GM12878 (cell line): ENCODE results near the gene CYYR1. TPM values are rescaled to one million over a fixed set of nuclear protein-coding genes. Genes with fewer than 3 reads are reported as not detected.

Experiments
- ATAC-seq: fragments of 200-7000 bp; cut with Tn5 transposase; 3 replicates; pipeline ENCODE4 v1.9.1; 2020; ENCODE audit warnings: mild to moderate bottlenecking, moderate library complexity
- BruUV-seq: library from RNA; stranded (reverse); fragments of 400-500 nt; replicated peaks from 2 replicates; lab custom pipeline; 2021; lab: Mats Ljungman, UMichigan
- CTCF ChIA-PET: fragments of 300-600 bp; sonication (Branson Sonifier 250); formaldehyde crosslinking; extraction: SDS; loops from one replicate; lab custom pipeline; 2021; ENCODE audit warnings: inconsistent platforms; lab: Yijun Ruan, JAX
- POLR2A ChIA-PET: fragments of 350-600 bp; formaldehyde crosslinking; extraction: SDS; loops from one replicate; lab custom pipeline; 2021; ENCODE audit warnings: inconsistent platforms; lab: Charles Lee
- RAD21 ChIA-PET: fragments of 300-600 bp; sonication (Branson Sonifier 250); formaldehyde crosslinking; loops from one replicate; lab custom pipeline; 2023; ENCODE audit warnings: antibody characterized with exemption; ENCODE audit not compliant: unreplicated experiment; lab: Charles Lee
- SMC1A ChIA-PET: fragments of 300-600 bp; sonication (Branson Sonifier 250); formaldehyde crosslinking; loops from one replicate; lab custom pipeline; 2023; ENCODE audit not compliant: unreplicated experiment, uncharacterized antibody; lab: Charles Lee
- DNase-seq: peaks from one replicate; pipeline ENCODE4 v3.0.0-alpha.2; 2011; ENCODE audit warnings: low read depth, low spot score
- FAIRE-seq: peaks from 3 replicates; lab custom pipeline; 2011; peaks lifted over from hg19 to GRCh38; lab: Jason Lieb, UNC
- H2AFZ ChIP-seq: 2 replicates; pipeline ENCODE4 v1.6.0; 2011; ENCODE audit warnings: low read depth, low read length, control low read depth; ENCODE audit not compliant: control insufficient read depth
- H3K27ac ChIP-seq: 2 replicates; pipeline ENCODE4 v1.5.1; 2011; ENCODE audit warnings: control low read depth; ENCODE audit not compliant: control insufficient read depth, insufficient read depth
- H3K27me3 ChIP-seq, 2 experiments: replicated peaks in 1 of 2; 2 replicates each; pipeline versions ENCODE4 v1.6.0 to v1.6.1; 2011; ENCODE audit warnings: low read length in 1 of 2; ENCODE audit not compliant: control insufficient read depth in 2 of 2, insufficient read depth in 2 of 2
- H3K36me3 ChIP-seq, 2 experiments: 2 replicates each; pipeline ENCODE4 v1.5.1; 2011; ENCODE audit warnings: low read length in 1 of 2; ENCODE audit not compliant: control insufficient read depth in 2 of 2, insufficient read depth in 2 of 2
- H3K4me1 ChIP-seq: 2 replicates; pipeline ENCODE4 v1.6.1; 2011; ENCODE audit warnings: mild to moderate bottlenecking, low read length, moderate library complexity, mixed read lengths; ENCODE audit not compliant: control insufficient read depth, insufficient read depth
- H3K4me2 ChIP-seq: 2 replicates; pipeline ENCODE4 v1.6.0; 2011; ENCODE audit warnings: control low read depth; ENCODE audit not compliant: control insufficient read depth, insufficient read depth
- H3K4me3 ChIP-seq: fragments of 200-600 bp; sonication (generic); 2 replicates; pipeline ENCODE4 v1.5.1; 2016
- H3K79me2 ChIP-seq: 2 replicates; pipeline ENCODE4 v1.6.0; 2011; ENCODE audit warnings: low read length; ENCODE audit not compliant: control insufficient read depth, insufficient read depth
- H3K9ac ChIP-seq: 2 replicates; pipeline ENCODE4 v1.8.0; 2011; ENCODE audit warnings: low read length, control low read depth, mixed read lengths; ENCODE audit not compliant: control insufficient read depth, insufficient read depth
- H3K9me3 ChIP-seq: replicated peaks from 3 replicates; pipeline ENCODE4 v1.5.1; 2011; ENCODE audit warnings: mild to moderate bottlenecking, low read length; ENCODE audit not compliant: control insufficient read depth, insufficient read depth
- H4K20me1 ChIP-seq: 2 replicates; pipeline ENCODE4 v1.6.0; 2011; ENCODE audit not compliant: control insufficient read depth, insufficient read depth
- BCL11A ChIP-seq: IDR thresholded peaks from 2 replicates; pipeline ENCODE4 v1.6.1; 2011; ENCODE audit warnings: low read depth, low read length
- ESRRA ChIP-seq: IDR thresholded peaks from 2 replicates; pipeline ENCODE4 v1.6.1; 2012; ENCODE audit warnings: mild to moderate bottlenecking, low read length, improper control_type of control experiment
- NFIC ChIP-seq: IDR thresholded peaks from 2 replicates; pipeline ENCODE4 v1.6.1; 2012; ENCODE audit warnings: low read depth, mild to moderate bottlenecking, inconsistent platforms, low read length, moderate library complexity
- NFYA ChIP-seq: IDR thresholded peaks from 2 replicates; pipeline ENCODE4 v1.6.1; 2011; ENCODE audit warnings: low read depth, mild to moderate bottlenecking, low read length, improper control_type of control experiment, borderline replicate concordance
- RELA ChIP-seq: fragments of 450-650 bp; IDR thresholded peaks from 2 replicates; pipeline ENCODE4 v1.8.0; 2014; ENCODE audit warnings: borderline replicate concordance; ENCODE audit not compliant: partially characterized antibody
- SMAD5 ChIP-seq: IDR thresholded peaks from 2 replicates; pipeline ENCODE4 v1.6.1; 2016; ENCODE audit warnings: antibody characterized with exemption, low read depth
- ZNF384 ChIP-seq: IDR thresholded peaks from 2 replicates; pipeline ENCODE4 v1.6.1; 2012; ENCODE audit warnings: low read depth, mild to moderate bottlenecking, low read length, improper control_type of control experiment, borderline replicate concordance
- WGBS: methylation state at CpG from one replicate; pipeline ENCODE4 v1.1.6; 2016; ENCODE audit warnings: low lambda C conversion rate; ENCODE audit not compliant: insufficient replicate concordance, insufficient coverage; ENCODE audit errors: missing lambda C conversion rate; 5-methylcytosine and 5-hydroxymethylcytosine counted together
- in situ Hi-C: fragments of 300-500 bp; cut with MboI; formaldehyde crosslinking; loops from 9 replicates; pipeline ENCODE4 v1.14.3; 2018; ENCODE audit warnings: mixed read lengths
- intact Hi-C: fragments of 100-400 bp; cut with micrococcal nuclease; formaldehyde crosslinking; loops from one replicate; pipeline ENCODE4 v1.14.2; 2022; ENCODE audit not compliant: unreplicated experiment
- polyA plus RNA-seq, 11 experiments: library from polyadenylated mRNA; depleted of rRNA in 4 of 11; unstranded in 6 of 11; stranded (reverse) in 5 of 11; fragments of >200 nt; fragmentation: Nextera tagmentation in 4 of 11; fragmentation: Illumina TruSeq in 1 of 11; extraction: Ambion mirVana in 4 of 11; extraction: Trizol in 1 of 11; gene quantifications; 1 replicate in 1 of 11; 2 replicates in 10 of 11; pipeline versions ENCODE4 v1.2.1 to v1.2.3, GENCODE V29; 2011 to 2016; ENCODE audit warnings: inconsistent platforms in 2 of 11, missing spikeins in 2 of 11, low read depth in 1 of 11
- total RNA-seq, 4 experiments: library from RNA; depleted of rRNA in 3 of 4; stranded (reverse); fragments of >200 nt in 3 of 4; fragmentation: Illumina TruSeq in 1 of 4; extraction: Trizol in 1 of 4; gene quantifications; 2 replicates each; pipeline versions ENCODE4 v1.2.1 to v1.2.3, GENCODE V29; 2013 to 2021
- TF ChIP-seq, protein P1 (sequence below): fragments of 450-650 bp; IDR thresholded peaks from 2 replicates; pipeline ENCODE4 v1.6.1; 2014; ENCODE audit warnings: mild to moderate bottlenecking
- TF ChIP-seq, protein P2 (sequence below): fragments of 450-650 bp; IDR thresholded peaks from 2 replicates; pipeline ENCODE4 v1.6.1; 2016; ENCODE audit warnings: mild to moderate bottlenecking
- TF ChIP-seq, protein P3 (sequence below): IDR thresholded peaks from 2 replicates; pipeline ENCODE4 v1.6.1; 2012; ENCODE audit warnings: low read depth, low read length, improper control_type of control experiment
- TF ChIP-seq, protein P4 (sequence below): IDR thresholded peaks from 2 replicates; pipeline ENCODE4 v1.6.1; 2012; ENCODE audit warnings: improper control_type of control experiment, low read depth, low read length; ENCODE audit not compliant: insufficient replicate concordance
- TF ChIP-seq, protein P5 (sequence below): fragments of 450-650 bp; formaldehyde crosslinking; IDR thresholded peaks from 2 replicates; pipeline ENCODE4 v1.4.0; 2020; ENCODE audit warnings: mild to moderate bottlenecking, moderate library complexity

Gene CYYR1
- total and polyA plus RNA-seq, 10 of the 15 experiments (the other 5 are each of a cell fraction or from before 2014, with no cell fraction given) = 0.11 to 0.13 TPM; not detected in 8

DNA sequence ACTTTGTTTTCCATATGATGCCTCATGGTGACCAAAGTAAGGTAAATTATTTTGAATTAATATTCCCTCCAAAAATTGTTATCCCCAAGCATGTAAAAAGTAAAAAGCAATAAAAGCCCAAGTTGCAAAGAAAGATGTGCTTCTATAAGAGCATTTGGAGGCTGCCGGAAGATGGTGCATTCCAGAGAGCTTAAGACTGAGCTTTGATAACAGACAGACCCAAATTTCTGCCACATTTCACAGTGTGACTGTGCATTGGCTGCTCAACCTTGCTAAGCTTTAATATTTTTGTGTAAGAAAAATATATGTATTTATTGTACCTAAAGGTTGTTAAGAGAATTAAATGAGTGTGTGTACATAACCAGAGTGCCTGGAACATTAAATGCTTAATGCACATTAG lies 67.9 kb downstream of the CYYR1 start:
- ChIA-PET RAD21 (no interaction called here), CTCF (interaction anchor here (0.6 kb wide), 1 partner anchor 1177 kb away, joined by 3 read pairs; no protein-coding TSS in a partner anchor), POLR2A (no interaction called here), SMC1A (no interaction called here)
- Histone ChIP-seq H3K27me3 (no peaks in the 10 kb centered on the region), H3K9ac (no peak overlapping the region), H3K4me2 (no peak overlapping the region), H3K4me1 (no peaks in the 10 kb centered on the region), H4K20me1 (no peaks in the 10 kb centered on the region), H3K79me2 (no peaks in the 10 kb centered on the region), H3K36me3 (no peaks in the 10 kb centered on the region), H3K9me3 (no peaks in the 10 kb centered on the region), H3K4me3 (no peak overlapping the region), H3K27ac (no peak overlapping the region), H2AFZ (no peak overlapping the region)
- BruUV-seq = no TSS peak
- ATAC-seq (no peak), FAIRE-seq (no peak), DNase-seq (no peak)
- intact Hi-C loops (no loop called here), in situ Hi-C loops (no loop called here)
- WGBS = 84% methylated on average over 1 of the region's 1 CpG
- TF ChIP-seq, protein P1, sequence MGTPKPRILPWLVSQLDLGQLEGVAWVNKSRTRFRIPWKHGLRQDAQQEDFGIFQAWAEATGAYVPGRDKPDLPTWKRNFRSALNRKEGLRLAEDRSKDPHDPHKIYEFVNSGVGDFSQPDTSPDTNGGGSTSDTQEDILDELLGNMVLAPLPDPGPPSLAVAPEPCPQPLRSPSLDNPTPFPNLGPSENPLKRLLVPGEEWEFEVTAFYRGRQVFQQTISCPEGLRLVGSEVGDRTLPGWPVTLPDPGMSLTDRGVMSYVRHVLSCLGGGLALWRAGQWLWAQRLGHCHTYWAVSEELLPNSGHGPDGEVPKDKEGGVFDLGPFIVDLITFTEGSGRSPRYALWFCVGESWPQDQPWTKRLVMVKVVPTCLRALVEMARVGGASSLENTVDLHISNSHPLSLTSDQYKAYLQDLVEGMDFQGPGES = no peak
- TF ChIP-seq, protein P2, sequence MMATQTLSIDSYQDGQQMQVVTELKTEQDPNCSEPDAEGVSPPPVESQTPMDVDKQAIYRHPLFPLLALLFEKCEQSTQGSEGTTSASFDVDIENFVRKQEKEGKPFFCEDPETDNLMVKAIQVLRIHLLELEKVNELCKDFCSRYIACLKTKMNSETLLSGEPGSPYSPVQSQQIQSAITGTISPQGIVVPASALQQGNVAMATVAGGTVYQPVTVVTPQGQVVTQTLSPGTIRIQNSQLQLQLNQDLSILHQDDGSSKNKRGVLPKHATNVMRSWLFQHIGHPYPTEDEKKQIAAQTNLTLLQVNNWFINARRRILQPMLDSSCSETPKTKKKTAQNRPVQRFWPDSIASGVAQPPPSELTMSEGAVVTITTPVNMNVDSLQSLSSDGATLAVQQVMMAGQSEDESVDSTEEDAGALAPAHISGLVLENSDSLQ = no peak
- TF ChIP-seq NFYA = no peak
- no peak for TF ChIP-seq NFIC
- TF ChIP-seq RELA = no peak
- TF ChIP-seq, protein P3, sequence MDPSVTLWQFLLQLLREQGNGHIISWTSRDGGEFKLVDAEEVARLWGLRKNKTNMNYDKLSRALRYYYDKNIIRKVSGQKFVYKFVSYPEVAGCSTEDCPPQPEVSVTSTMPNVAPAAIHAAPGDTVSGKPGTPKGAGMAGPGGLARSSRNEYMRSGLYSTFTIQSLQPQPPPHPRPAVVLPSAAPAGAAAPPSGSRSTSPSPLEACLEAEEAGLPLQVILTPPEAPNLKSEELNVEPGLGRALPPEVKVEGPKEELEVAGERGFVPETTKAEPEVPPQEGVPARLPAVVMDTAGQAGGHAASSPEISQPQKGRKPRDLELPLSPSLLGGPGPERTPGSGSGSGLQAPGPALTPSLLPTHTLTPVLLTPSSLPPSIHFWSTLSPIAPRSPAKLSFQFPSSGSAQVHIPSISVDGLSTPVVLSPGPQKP = no peak
- no peak for TF ChIP-seq BCL11A
- no peak for TF ChIP-seq ZNF384
- TF ChIP-seq, protein P4, sequence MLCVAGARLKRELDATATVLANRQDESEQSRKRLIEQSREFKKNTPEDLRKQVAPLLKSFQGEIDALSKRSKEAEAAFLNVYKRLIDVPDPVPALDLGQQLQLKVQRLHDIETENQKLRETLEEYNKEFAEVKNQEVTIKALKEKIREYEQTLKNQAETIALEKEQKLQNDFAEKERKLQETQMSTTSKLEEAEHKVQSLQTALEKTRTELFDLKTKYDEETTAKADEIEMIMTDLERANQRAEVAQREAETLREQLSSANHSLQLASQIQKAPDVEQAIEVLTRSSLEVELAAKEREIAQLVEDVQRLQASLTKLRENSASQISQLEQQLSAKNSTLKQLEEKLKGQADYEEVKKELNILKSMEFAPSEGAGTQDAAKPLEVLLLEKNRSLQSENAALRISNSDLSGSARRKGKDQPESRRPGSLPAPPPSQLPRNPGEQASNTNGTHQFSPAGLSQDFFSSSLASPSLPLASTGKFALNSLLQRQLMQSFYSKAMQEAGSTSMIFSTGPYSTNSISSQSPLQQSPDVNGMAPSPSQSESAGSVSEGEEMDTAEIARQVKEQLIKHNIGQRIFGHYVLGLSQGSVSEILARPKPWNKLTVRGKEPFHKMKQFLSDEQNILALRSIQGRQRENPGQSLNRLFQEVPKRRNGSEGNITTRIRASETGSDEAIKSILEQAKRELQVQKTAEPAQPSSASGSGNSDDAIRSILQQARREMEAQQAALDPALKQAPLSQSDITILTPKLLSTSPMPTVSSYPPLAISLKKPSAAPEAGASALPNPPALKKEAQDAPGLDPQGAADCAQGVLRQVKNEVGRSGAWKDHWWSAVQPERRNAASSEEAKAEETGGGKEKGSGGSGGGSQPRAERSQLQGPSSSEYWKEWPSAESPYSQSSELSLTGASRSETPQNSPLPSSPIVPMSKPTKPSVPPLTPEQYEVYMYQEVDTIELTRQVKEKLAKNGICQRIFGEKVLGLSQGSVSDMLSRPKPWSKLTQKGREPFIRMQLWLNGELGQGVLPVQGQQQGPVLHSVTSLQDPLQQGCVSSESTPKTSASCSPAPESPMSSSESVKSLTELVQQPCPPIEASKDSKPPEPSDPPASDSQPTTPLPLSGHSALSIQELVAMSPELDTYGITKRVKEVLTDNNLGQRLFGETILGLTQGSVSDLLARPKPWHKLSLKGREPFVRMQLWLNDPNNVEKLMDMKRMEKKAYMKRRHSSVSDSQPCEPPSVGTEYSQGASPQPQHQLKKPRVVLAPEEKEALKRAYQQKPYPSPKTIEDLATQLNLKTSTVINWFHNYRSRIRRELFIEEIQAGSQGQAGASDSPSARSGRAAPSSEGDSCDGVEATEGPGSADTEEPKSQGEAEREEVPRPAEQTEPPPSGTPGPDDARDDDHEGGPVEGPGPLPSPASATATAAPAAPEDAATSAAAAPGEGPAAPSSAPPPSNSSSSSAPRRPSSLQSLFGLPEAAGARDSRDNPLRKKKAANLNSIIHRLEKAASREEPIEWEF = no peak
- TF ChIP-seq ESRRA = no peak
- no peak for TF ChIP-seq SMAD5
- TF ChIP-seq, protein P5, sequence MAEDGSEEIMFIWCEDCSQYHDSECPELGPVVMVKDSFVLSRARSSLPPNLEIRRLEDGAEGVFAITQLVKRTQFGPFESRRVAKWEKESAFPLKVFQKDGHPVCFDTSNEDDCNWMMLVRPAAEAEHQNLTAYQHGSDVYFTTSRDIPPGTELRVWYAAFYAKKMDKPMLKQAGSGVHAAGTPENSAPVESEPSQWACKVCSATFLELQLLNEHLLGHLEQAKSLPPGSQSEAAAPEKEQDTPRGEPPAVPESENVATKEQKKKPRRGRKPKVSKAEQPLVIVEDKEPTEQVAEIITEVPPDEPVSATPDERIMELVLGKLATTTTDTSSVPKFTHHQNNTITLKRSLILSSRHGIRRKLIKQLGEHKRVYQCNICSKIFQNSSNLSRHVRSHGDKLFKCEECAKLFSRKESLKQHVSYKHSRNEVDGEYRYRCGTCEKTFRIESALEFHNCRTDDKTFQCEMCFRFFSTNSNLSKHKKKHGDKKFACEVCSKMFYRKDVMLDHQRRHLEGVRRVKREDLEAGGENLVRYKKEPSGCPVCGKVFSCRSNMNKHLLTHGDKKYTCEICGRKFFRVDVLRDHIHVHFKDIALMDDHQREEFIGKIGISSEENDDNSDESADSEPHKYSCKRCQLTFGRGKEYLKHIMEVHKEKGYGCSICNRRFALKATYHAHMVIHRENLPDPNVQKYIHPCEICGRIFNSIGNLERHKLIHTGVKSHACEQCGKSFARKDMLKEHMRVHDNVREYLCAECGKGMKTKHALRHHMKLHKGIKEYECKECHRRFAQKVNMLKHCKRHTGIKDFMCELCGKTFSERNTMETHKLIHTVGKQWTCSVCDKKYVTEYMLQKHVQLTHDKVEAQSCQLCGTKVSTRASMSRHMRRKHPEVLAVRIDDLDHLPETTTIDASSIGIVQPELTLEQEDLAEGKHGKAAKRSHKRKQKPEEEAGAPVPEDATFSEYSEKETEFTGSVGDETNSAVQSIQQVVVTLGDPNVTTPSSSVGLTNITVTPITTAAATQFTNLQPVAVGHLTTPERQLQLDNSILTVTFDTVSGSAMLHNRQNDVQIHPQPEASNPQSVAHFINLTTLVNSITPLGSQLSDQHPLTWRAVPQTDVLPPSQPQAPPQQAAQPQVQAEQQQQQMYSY (CRISPR knock-in tag) = no peak
